T47D (cell line): ENCODE measurements around the gene CMSS1.

ENCODE experiments used
- DNase-seq, 2 experiments: peaks; one replicate each; pipeline versions ENCODE4 v3.0.0 to v3.0.0-alpha.2; 2011 to 2012; ENCODE audit warnings: low read depth in 1 of 2, low spot score in 1 of 2
- JUND ChIP-seq: IDR thresholded peaks from 2 replicates; pipeline ENCODE4 v1.6.1; 2012; ENCODE audit warnings: low read depth
- in situ Hi-C: cut with HindIII; loops from 2 replicates; pipeline ENCODE4 v1.10.0; 2016; ENCODE audit warnings: low sequenced_read_pairs, low pct_unique_long_range_greater_than_20kb

The CMSS1 gene

DNA sequence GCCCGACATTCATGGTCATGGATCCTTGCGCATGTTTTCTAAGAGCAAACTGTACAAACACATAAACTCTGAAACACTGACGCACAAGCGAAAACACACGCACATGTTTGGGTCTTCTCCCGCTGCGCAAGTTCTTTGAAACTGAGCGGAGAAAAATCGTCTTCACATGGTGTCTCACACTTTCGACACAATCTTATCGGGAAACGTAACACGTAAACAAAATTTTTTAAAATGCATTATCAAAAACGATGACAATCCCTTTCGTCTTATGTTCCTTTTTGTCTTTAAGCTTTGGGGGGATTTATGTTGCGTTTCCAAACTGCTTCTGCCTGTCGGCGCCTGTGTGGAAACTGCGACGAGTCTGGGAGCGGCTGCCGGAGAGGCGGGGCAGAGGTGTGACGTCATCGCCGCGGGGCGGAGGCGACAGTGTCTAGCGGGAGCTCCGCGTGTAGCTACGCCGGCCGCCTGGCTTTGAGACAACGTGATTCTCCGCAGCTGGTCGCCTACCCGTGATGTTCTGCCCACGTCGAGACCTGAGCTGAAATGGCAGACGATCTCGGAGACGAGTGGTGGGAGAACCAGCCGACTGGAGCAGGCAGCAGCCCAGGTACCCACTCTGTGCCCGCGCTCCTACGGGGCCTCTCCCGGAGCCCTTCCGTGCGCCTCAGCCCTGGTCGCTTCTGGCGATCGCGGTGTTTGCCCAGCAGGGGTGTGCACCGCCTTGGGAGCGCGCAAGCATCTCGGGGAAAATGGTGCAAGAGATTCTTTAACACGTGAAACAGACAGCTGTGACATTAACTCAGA lies at the start of gene CMSS1:
Gene CMSS1, plus strand, starts transcription at position 426 of the 804 bp plus-strand sequence.
- no peak for TF ChIP-seq JUND
- in situ Hi-C loops, result no loop called here
- peak; percentile 52 to 91 for DNase-seq

DNA sequence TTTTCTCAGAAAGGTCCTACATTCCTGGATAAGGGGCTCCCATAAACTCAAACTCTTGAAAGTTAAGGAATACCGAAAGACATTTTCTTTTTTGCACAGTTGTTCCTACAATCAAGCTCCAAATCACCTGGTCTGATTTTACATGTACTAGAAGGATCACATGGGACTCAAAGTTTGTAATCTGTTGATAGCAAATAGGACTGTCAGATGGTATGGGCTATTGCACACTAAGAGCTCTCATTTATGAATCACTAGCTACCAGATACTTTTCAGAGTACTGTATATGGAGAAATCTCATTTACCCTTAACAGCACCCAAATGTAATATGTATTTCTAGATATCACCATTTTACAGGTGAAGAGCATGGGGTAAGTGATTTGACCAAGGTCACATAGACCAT lies 49.5 kb upstream of the CMSS1 start:
- TF ChIP-seq JUND, result no peak
- in situ Hi-C loops, result no loop called here
- no peak for DNase-seq

DNA sequence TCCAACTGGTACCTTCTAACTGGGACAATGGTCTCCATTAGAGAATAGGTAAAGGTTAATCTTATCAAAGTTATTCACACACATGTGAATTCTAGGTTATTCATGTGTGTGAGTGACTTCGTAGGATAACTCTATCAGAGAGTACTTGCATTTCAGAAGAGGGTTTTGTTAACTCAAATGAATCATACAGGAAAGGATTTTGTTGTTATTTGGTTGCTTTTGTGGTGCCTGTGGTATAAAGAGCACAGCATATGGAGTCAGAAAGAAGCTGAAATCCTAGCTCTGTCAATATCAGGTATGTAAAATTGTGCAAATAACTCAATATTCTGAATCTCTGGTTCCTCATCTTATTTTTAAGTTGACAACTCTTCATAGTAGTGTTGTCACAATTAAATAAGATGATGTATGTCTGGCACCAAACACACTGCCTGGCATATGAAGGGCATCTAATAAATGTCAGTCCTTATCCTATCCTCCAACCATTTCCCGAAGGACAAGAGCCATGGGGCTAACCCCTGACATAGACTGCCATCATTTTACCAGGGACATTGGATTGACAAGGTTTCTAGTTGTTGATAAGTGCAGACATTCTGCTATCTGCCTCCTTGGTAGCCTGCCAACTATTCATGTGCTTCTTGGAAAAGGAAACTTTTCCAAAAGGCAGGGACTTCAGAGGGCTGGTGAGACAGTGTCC lies 48.7 kb upstream of the CMSS1 start:
- DNase-seq, result no peak
- in situ Hi-C loops, result no loop called here
- TF ChIP-seq JUND, result no peak

DNA sequence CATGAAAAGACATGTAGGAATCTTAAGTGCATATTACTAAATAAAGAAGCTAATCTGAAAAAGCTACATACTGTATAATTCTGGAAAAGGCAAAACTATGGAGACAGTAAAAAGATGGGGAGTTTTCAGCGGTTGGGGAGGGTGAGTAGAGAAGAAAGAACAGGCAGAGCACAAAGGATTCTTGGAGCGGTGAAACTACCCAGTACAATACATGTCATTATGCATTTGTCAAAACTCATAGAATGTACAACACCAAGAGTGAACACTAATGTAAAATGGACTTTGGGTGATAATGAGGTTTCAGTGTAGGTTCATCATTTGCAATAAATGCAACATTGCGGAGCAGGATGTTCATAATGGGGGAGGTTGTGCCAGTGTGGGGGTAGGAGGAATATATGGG lies 45.5 kb upstream of the CMSS1 start:
- no peak for DNase-seq
- no peak for TF ChIP-seq JUND
- in situ Hi-C loops, result no loop called here

DNA sequence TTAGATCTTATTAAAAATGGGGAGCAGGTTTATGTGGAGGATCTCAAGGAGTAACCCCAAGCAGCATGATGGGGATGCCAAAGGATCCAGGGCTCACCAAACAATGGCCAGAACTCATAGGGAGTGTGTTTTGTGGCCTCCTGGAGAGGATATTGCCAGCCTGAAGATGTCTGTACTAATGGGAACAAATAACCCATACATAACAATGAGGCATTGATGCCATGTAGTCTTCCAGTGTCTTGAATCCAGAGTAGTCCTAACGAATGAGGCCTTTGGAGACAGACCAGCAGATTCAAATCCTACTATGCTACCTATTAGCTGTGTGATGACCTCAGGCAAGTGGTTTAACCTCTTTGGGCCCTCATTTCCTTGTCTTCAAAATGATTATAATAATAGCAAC lies 45.0 kb upstream of the CMSS1 start:
- in situ Hi-C loops, result no loop called here
- no peak for TF ChIP-seq JUND
- no peak for DNase-seq

DNA sequence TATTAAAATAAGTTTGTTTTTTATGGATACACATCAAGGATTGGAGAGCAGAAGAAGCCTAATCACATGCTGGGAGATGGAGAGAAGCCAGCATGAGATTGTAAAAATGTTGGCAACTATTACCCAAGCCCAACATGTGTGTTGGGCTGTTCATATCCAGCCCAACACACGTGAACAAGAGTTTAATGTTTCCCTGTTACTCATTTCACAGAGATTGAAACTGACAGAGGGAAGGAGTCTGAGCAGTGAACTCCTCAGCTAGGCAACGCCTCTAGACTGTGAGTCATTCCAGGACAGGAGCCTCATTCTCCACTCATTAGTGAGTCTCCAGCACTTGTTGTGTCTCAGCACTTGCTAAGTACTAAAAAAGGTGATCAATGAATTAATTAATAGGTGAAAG lies 43.2 kb upstream of the CMSS1 start:
- no peak for DNase-seq
- in situ Hi-C loops, result no loop called here
- TF ChIP-seq JUND, result no peak

DNA sequence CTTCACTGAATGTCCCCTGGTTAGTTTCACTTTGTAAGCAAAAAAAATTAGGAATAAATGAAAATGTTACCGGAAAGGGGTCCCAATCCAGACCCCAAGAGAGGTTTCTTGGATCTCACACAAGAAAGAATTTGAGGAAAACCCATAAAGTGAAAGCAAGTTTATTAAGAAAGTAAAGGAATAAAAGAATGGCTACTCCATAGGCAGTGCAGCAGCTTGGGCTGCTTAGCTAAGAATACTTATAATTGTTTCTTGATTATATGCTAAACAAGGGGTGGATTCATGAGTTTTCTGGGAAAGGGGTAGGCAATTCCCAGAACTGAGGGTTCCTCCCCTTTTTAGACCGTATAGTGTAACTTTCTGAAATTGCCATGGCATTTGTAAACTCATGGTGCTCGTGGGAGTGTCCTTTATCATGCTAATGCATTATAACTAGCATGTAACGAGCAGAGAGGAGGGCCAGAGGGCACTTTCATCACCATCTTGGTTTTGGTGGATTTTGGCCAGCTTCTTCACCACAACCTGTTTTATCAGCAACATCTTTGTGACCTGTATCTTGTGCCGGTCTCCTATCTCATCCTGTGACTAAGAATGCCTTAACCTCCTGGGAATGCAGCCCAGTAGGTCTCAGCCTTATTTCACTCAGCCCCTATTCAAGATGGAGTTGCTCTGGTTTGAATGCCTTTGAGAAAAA lies 41.0 kb upstream of the CMSS1 start:
- TF ChIP-seq JUND, result no peak
- in situ Hi-C loops, result no loop called here
- DNase-seq, result no peak

DNA sequence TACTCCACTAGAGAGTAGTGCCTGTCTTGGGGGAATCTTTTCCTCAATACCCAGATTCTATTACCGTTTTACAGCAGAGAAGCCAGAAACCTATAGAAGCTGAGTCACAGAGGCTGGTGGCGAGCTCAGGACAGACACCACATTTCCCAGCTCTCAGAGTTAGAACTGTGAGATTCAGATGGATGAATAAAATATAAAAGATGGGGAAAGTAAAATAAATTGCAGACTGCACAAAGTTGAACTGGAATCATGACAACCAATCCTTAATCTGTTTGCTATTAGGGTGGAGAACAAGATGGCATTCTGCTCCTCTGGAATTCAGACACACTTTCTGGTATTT lies 40.5 kb upstream of the CMSS1 start:
- in situ Hi-C loops, result no loop called here
- DNase-seq, result no peak
- no peak for TF ChIP-seq JUND

DNA sequence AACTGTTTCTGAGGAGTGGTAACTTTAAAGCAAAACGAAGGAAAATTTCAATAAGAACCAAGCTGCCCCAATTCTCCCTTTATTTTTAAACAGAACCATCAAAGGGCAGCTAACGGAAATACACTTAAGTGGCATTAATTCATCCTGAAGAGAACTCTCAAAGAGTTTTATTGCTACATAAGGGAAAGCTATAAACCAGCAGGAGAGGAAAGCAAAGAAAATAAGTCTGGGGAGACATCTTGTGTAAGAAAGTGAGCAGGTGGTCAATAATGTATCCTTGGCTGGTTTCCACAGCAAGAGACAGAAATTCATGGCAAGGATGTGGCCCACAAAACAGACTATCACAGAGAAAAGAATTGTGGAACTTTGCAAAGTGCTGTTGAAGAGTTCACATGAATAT lies 40.0 kb upstream of the CMSS1 start:
- no peak for DNase-seq

DNA sequence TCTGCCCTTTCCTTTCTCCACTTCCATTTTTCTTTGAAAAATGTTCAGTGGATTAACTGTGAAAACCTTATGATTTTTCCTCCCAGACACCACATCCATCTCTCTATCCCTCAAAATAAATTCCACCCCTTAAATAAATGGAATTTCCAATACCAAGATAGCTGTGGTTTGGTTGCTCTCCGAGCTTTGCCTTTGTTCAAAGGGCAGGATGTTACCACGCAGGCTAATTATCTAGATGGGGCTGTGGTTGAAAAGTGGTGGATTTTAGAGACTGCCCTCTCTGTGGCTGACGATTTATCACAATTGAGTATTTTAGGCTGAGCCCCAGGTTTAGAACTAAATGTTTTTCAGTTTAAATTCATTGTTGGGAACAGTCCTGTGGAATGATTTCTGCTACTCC lies 36.9 kb upstream of the CMSS1 start:
- in situ Hi-C loops, result no loop called here
- no peak for TF ChIP-seq JUND
- DNase-seq, result no peak

More for the DNA sequence above, 40.0 kb upstream of the CMSS1 start:
- TF ChIP-seq JUND, result no peak
- in situ Hi-C loops, result no loop called here

DNA sequence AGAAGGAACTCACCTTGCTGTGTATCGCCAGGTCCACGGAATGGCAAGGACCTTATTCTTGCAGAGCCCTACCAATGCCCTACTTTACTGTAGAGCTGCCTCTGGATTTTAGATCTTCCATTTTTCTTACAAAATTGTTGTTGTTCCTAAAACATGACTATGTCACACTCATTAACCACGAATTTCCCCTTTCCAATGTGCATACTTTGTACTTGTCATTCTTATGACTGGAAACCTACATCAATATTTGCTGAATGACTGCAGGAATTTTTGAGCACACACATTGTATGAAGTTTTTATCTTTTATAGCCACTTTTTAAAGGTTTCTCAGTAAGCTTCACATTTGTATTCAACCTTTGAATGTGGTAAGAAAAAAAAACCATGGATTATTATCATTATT lies 35.9 kb upstream of the CMSS1 start:
- in situ Hi-C loops, result no loop called here
- TF ChIP-seq JUND, result no peak
- no peak for DNase-seq

DNA sequence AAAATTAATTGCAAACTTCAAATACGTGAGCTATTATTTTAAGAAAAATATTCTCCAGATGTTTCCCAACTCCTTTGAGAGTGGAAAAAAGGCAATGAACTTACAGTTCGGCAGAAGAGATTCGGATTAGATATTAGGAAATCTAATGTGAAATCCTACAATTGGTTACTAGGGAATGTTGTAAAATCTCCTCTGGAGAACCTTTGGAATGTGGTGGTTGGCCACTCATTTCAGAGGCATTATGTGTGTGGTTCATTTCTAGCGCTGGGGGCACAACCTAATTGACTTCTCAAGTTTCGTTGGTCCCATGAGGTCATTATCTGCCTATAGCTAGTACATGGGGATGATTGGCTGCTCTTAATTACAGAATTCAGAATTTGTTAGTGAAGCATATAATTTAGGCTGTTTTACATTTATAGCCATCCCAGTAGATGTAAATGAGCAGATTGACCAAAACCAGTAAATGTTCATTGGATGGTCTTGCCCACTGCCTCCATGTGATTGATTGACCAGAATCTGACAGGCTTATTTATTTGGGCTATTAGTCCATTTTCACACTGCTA lies 34.6 kb upstream of the CMSS1 start:
- no peak for DNase-seq
- in situ Hi-C loops, result no loop called here
- no peak for TF ChIP-seq JUND
